ENCODE results near the gene SYNCRIP.

The SYNCRIP gene

DNA sequence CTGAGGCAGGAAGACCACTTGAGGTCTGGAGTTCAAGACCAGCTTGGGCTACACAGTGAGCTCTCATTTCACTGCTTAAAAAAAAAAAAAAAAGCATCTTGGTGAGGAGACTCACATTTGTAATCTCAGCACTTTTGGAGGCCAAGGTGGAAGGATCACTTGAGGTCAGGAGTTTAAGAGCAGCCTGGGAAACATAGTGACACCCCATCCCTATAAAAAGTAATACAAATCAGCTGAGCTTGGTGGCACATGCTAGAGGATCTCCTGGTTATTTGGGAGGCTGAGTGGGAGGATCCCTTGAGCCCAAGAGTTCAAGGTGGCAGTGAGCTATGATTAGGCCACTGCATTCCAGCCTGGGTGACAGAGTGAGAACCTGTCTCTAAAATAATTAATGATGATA, 29.4 kb upstream of the SYNCRIP start:
- H3K27me3 ChIP-seq (ENCODE audit: insufficient read depth, poor library complexity, severe bottlenecking) = no peaks in the 10 kb centered on the region
- H3K4me3 ChIP-seq (replicated peaks; ENCODE audit: insufficient read depth, low read length) = no peak overlapping the region
- TF ChIP-seq GABPA (IDR thresholded peaks at IDR 0.05; ENCODE audit: low read depth) (no peak), SPI1 (IDR thresholded peaks at IDR 0.05; ENCODE audit: borderline replicate concordance, low read depth) (no peak), POLR2AphosphoS5 (IDR thresholded peaks at IDR 0.05; ENCODE audit: low read depth) (no peak)
- TF ChIP-seq, protein P1, sequence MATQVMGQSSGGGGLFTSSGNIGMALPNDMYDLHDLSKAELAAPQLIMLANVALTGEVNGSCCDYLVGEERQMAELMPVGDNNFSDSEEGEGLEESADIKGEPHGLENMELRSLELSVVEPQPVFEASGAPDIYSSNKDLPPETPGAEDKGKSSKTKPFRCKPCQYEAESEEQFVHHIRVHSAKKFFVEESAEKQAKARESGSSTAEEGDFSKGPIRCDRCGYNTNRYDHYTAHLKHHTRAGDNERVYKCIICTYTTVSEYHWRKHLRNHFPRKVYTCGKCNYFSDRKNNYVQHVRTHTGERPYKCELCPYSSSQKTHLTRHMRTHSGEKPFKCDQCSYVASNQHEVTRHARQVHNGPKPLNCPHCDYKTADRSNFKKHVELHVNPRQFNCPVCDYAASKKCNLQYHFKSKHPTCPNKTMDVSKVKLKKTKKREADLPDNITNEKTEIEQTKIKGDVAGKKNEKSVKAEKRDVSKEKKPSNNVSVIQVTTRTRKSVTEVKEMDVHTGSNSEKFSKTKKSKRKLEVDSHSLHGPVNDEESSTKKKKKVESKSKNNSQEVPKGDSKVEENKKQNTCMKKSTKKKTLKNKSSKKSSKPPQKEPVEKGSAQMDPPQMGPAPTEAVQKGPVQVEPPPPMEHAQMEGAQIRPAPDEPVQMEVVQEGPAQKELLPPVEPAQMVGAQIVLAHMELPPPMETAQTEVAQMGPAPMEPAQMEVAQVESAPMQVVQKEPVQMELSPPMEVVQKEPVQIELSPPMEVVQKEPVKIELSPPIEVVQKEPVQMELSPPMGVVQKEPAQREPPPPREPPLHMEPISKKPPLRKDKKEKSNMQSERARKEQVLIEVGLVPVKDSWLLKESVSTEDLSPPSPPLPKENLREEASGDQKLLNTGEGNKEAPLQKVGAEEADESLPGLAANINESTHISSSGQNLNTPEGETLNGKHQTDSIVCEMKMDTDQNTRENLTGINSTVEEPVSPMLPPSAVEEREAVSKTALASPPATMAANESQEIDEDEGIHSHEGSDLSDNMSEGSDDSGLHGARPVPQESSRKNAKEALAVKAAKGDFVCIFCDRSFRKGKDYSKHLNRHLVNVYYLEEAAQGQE (IDR thresholded peaks at IDR 0.05; ENCODE audit: insufficient replicate concordance, low read depth) = no peak
- TF ChIP-seq, protein P2, sequence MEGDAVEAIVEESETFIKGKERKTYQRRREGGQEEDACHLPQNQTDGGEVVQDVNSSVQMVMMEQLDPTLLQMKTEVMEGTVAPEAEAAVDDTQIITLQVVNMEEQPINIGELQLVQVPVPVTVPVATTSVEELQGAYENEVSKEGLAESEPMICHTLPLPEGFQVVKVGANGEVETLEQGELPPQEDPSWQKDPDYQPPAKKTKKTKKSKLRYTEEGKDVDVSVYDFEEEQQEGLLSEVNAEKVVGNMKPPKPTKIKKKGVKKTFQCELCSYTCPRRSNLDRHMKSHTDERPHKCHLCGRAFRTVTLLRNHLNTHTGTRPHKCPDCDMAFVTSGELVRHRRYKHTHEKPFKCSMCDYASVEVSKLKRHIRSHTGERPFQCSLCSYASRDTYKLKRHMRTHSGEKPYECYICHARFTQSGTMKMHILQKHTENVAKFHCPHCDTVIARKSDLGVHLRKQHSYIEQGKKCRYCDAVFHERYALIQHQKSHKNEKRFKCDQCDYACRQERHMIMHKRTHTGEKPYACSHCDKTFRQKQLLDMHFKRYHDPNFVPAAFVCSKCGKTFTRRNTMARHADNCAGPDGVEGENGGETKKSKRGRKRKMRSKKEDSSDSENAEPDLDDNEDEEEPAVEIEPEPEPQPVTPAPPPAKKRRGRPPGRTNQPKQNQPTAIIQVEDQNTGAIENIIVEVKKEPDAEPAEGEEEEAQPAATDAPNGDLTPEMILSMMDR (IDR thresholded peaks at IDR 0.05; ENCODE audit: insufficient read depth, low read length) = no peak
- peak in 1 of 2 experiments; percentile 38 for DNase-seq (ENCODE audit: low read depth in 1 of 2, low spot score in 1 of 2)
- no peak overlapping the region for H3K27ac ChIP-seq (replicated peaks)

DNA sequence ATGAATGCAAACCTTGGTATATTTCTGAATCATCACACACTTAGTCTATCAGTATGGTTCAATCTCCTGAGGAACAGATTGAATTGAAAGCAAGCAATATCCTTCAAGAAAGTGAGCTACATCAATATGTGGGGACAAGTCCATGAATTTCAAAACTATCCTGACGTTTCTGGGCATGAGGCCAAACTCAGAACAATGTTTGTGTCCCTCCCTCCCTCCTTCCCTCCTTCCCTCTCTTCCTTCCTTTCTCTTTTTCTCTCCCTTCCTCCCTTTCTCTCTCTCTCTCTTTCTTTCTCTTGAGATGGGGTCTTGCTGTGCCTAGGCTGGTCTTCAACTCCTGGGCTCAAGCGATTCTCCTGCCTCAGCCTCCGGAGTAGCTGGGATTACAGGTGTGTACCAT, 27.9 kb upstream of the SYNCRIP start:
- no peak overlapping the region for H3K27ac ChIP-seq (replicated peaks)
- no peaks in the 10 kb centered on the region for H3K27me3 ChIP-seq (ENCODE audit: insufficient read depth, poor library complexity, severe bottlenecking)
- H3K4me3 ChIP-seq (replicated peaks; ENCODE audit: insufficient read depth, low read length) = no peak overlapping the region
- TF ChIP-seq GABPA (IDR thresholded peaks at IDR 0.05; ENCODE audit: low read depth) = no peak
- TF ChIP-seq, protein P2 (IDR thresholded peaks at IDR 0.05; ENCODE audit: insufficient read depth, low read length) = no peak
- no peak for TF ChIP-seq SPI1 (IDR thresholded peaks at IDR 0.05; ENCODE audit: borderline replicate concordance, low read depth)
- TF ChIP-seq POLR2AphosphoS5 (IDR thresholded peaks at IDR 0.05; ENCODE audit: low read depth) = no peak
- TF ChIP-seq, protein P1 (IDR thresholded peaks at IDR 0.05; ENCODE audit: insufficient replicate concordance, low read depth) = no peak
- peak; percentile 14 to 26 for DNase-seq (ENCODE audit: low read depth in 1 of 2, low spot score in 1 of 2)

DNA sequence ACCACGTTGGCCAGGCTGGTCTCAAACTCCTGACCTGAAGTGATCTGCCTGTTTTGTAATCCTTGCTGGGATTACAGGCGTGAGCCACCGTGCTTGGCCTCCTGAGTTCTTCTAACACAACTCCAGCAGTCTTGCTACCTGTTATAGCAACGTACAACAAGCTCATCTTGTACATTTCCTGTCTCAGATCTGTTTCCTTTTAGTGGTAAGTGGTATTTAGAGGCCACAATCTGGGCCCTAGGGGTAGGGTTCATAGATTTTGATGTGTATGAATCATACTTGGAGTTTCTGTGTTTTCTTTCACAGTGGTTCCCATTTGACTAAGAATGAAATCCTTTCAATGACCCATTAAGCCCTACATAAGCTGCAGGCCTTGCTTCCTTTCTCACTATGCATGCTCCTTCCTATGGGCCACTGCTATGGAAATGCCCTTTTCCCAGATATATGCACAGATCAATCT, 27.1 kb upstream of the SYNCRIP start:
- DNase-seq (ENCODE audit: low read depth in 1 of 2, low spot score in 1 of 2) = peak in 1 of 2 experiments; percentile 23
- no peak overlapping the region for H3K4me3 ChIP-seq (replicated peaks; ENCODE audit: insufficient read depth, low read length)
- no peaks in the 10 kb centered on the region for H3K27me3 ChIP-seq (ENCODE audit: insufficient read depth, poor library complexity, severe bottlenecking)
- TF ChIP-seq GABPA (IDR thresholded peaks at IDR 0.05; ENCODE audit: low read depth) (no peak), SPI1 (IDR thresholded peaks at IDR 0.05; ENCODE audit: borderline replicate concordance, low read depth) (no peak), POLR2AphosphoS5 (IDR thresholded peaks at IDR 0.05; ENCODE audit: low read depth) (no peak)
- TF ChIP-seq, protein P2 (IDR thresholded peaks at IDR 0.05; ENCODE audit: insufficient read depth, low read length) = no peak
- TF ChIP-seq, protein P1 (IDR thresholded peaks at IDR 0.05; ENCODE audit: insufficient replicate concordance, low read depth) = no peak
- H3K27ac ChIP-seq (replicated peaks) = peak overlapping the region; percentile 23; the same call in 1 of the 2 replicates
